H1 (cell line): Measurements from ENCODE around the gene BNIP5. TPM values are rescaled to one million over a fixed set of nuclear protein-coding genes. Genes with fewer than 3 reads are reported as not detected.

Experiments
- CTCF ChIA-PET: fragments of 300-600 bp; sonication (Branson Sonifier 250); formaldehyde crosslinking; loops from one replicate; lab custom pipeline; 2021; ENCODE audit not compliant: partially characterized antibody; lab: Charles Lee
- POLR2A ChIA-PET: fragments of 300-600 bp; sonication (Branson Sonifier 250); formaldehyde crosslinking; loops from one replicate; lab custom pipeline; 2021; ENCODE audit warnings: inconsistent platforms; ENCODE audit not compliant: partially characterized antibody; lab: Charles Lee
- DNase-seq, 2 experiments: peaks; one replicate each; pipeline versions ENCODE4 v3.0.0 to v3.0.0-alpha.2; 2010 to 2022; ENCODE audit warnings: low spot score in 2 of 2, low read depth in 1 of 2, mixed read lengths in 1 of 2
- FAIRE-seq: peaks from 2 replicates; lab custom pipeline; 2011; peaks lifted over from hg19 to GRCh38; lab: Jason Lieb, UNC
- H2AFZ ChIP-seq: 2 replicates; pipeline ENCODE4 v1.8.1; 2012; ENCODE audit warnings: low read length, inconsistent platforms
- H2AK5ac ChIP-seq: 2 replicates; pipeline ENCODE4 v1.6.1; 2013; ENCODE audit warnings: low read depth, low read length
- H2BK120ac ChIP-seq: replicated peaks from 2 replicates; pipeline ENCODE3; 2013; ENCODE audit warnings: low read depth, low read length, inconsistent platforms
- H2BK12ac ChIP-seq: 2 replicates; pipeline ENCODE4 v1.6.1; 2013; ENCODE audit warnings: low read depth, low read length
- H2BK15ac ChIP-seq: 2 replicates; pipeline ENCODE4 v1.6.1; 2013; ENCODE audit warnings: low read length
- H2BK20ac ChIP-seq: 2 replicates; pipeline ENCODE4 v1.6.1; 2013; ENCODE audit warnings: low read length
- H2BK5ac ChIP-seq: 2 replicates; pipeline ENCODE4 v1.6.1; 2013; ENCODE audit warnings: low read depth, low read length
- H3K14ac ChIP-seq: 2 replicates; pipeline ENCODE4 v1.6.1; 2013; ENCODE audit warnings: inconsistent platforms; ENCODE audit not compliant: insufficient read length
- H3K18ac ChIP-seq: 2 replicates; pipeline ENCODE4 v1.6.1; 2013; ENCODE audit warnings: low read length; ENCODE audit errors: extremely low read depth
- H3K23ac ChIP-seq: 2 replicates; pipeline ENCODE4 v1.6.1; 2013; ENCODE audit warnings: inconsistent platforms; ENCODE audit not compliant: insufficient read length
- H3K23me2 ChIP-seq: 2 replicates; pipeline ENCODE4 v1.6.1; 2013; ENCODE audit warnings: low read depth, low read length
- H3K27ac ChIP-seq: 2 replicates; pipeline ENCODE4 v1.6.1; 2011; ENCODE audit warnings: low read depth, low read length, inconsistent platforms
- H3K27me3 ChIP-seq, 4 experiments: replicated peaks in 1 of 4; 1 replicate in 1 of 4; 2 replicates in 3 of 4; pipeline versions ENCODE4 v1.6.1 to v1.8.1; 2011 to 2013; ENCODE audit warnings: low read length in 3 of 4, mild to moderate bottlenecking in 3 of 4, inconsistent platforms in 2 of 4, mixed read lengths in 2 of 4, moderate library complexity in 1 of 4; ENCODE audit not compliant: control insufficient read depth in 3 of 4, insufficient read depth in 3 of 4; ENCODE audit errors: extremely low read depth in 1 of 4
- H3K36me3 ChIP-seq, 4 experiments: 2 replicates each; pipeline versions ENCODE4 v1.6.1 to v1.8.1; 2011 to 2013; ENCODE audit warnings: mild to moderate bottlenecking in 4 of 4, low read length in 3 of 4, moderate library complexity in 2 of 4, control low read depth in 1 of 4, inconsistent platforms in 1 of 4; ENCODE audit not compliant: insufficient read depth in 4 of 4, control insufficient read depth in 2 of 4
- H3K4ac ChIP-seq: replicated peaks from 2 replicates; pipeline ENCODE3; 2013; ENCODE audit warnings: low read length, low read depth, mixed read lengths, inconsistent platforms; ENCODE audit not compliant: insufficient read length
- H3K4me1 ChIP-seq, 4 experiments: replicated peaks in 1 of 4; 1 replicate in 1 of 4; 2 replicates in 3 of 4; pipeline versions ENCODE4 v1.6.1 to v1.8.1; 2011 to 2013; ENCODE audit warnings: low read length in 3 of 4, inconsistent platforms in 2 of 4, mixed read lengths in 1 of 4; ENCODE audit not compliant: insufficient read depth in 4 of 4, control insufficient read depth in 3 of 4
- H3K4me2 ChIP-seq, 2 experiments: 2 replicates each; pipeline versions ENCODE4 v1.6.1 to v1.8.1; 2011 to 2013; ENCODE audit warnings: low read depth in 2 of 2, low read length in 2 of 2, control low read depth in 1 of 2, inconsistent platforms in 1 of 2, mild to moderate bottlenecking in 1 of 2; ENCODE audit not compliant: insufficient read depth in 1 of 2
- H3K4me3 ChIP-seq, 4 experiments: fragments of 200-600, 300-600 bp in 1 of 4; sonication (generic), shearing (Covaris generic), sonication (Bioruptor Twin) in 1 of 4; 2 replicates each; pipeline versions ENCODE4 v1.5.1 to v1.8.1; 2011 to 2016; ENCODE audit warnings: low read length in 4 of 4, low read depth in 3 of 4, control low read depth in 2 of 4, inconsistent platforms in 2 of 4, mild to moderate bottlenecking in 2 of 4, mixed read lengths in 1 of 4, moderate library complexity in 1 of 4; ENCODE audit not compliant: insufficient read depth in 2 of 4; ENCODE audit errors: extremely low read depth in 1 of 4
- H3K56ac ChIP-seq: replicated peaks from 2 replicates; pipeline ENCODE3; 2013; ENCODE audit warnings: low read depth, mild to moderate bottlenecking, mixed read lengths, low read length, inconsistent platforms; ENCODE audit not compliant: insufficient read length
- H3K79me1 ChIP-seq: 2 replicates; pipeline ENCODE4 v1.6.1; 2013; ENCODE audit warnings: low read depth, low read length, control low read depth
- H3K79me2 ChIP-seq, 2 experiments: 2 replicates each; pipeline versions ENCODE4 v1.6.1 to v1.8.1; 2012 to 2013; ENCODE audit warnings: low read length in 2 of 2, mild to moderate bottlenecking in 2 of 2, inconsistent platforms in 1 of 2; ENCODE audit not compliant: insufficient read depth in 2 of 2, control insufficient read depth in 1 of 2
- H3K9ac ChIP-seq, 4 experiments: replicated peaks in 1 of 4; 1 replicate in 1 of 4; 2 replicates in 3 of 4; pipeline versions ENCODE4 v1.6.1 to v1.8.1; 2011 to 2013; ENCODE audit warnings: low read depth in 3 of 4, low read length in 3 of 4, control low read depth in 2 of 4, mild to moderate bottlenecking in 2 of 4, moderate library complexity in 2 of 4, inconsistent platforms in 1 of 4; ENCODE audit errors: extremely low read depth in 1 of 4
- H3K9me3 ChIP-seq, 2 experiments: 2 replicates each; pipeline versions ENCODE4 v1.6.1 to v1.8.1; 2012 to 2013; ENCODE audit warnings: mild to moderate bottlenecking in 2 of 2, moderate library complexity in 2 of 2, control low read depth in 1 of 2, inconsistent platforms in 1 of 2, low read depth in 1 of 2, low read length in 1 of 2, mixed read lengths in 1 of 2; ENCODE audit not compliant: insufficient read depth in 2 of 2
- H4K20me1 ChIP-seq, 2 experiments: replicated peaks in 1 of 2; 2 replicates each; pipeline versions ENCODE3 to v1.8.1; 2011 to 2013; ENCODE audit warnings: inconsistent platforms in 2 of 2, low read length in 2 of 2, mild to moderate bottlenecking in 1 of 2; ENCODE audit not compliant: insufficient read depth in 2 of 2, control insufficient read depth in 1 of 2
- H4K5ac ChIP-seq: 2 replicates; pipeline ENCODE4 v1.6.1; 2013; ENCODE audit warnings: low read length, low read depth, mixed read lengths, inconsistent platforms; ENCODE audit not compliant: insufficient read length
- H4K8ac ChIP-seq: 2 replicates; pipeline ENCODE4 v1.8.0; 2013; ENCODE audit warnings: mild to moderate bottlenecking, moderate library complexity, low read length, inconsistent platforms; ENCODE audit not compliant: insufficient read depth; ENCODE audit errors: extremely low read depth
- H4K91ac ChIP-seq: replicated peaks from 2 replicates; pipeline ENCODE3; 2013; ENCODE audit warnings: low read length, mixed read lengths, inconsistent platforms; ENCODE audit not compliant: insufficient read length
- CBX5 ChIP-seq: fragments of 300-800, 300-1000 bp; sonication (generic); IDR thresholded peaks from 2 replicates; pipeline ENCODE4 v1.7.1; 2016; ENCODE audit warnings: antibody characterized with exemption, low read length, low read depth
- CHD1 ChIP-seq: IDR thresholded peaks from 2 replicates; pipeline ENCODE4 v1.6.1; 2012; ENCODE audit warnings: low read depth, low read length, improper control_type of control experiment
- GABPA ChIP-seq: IDR thresholded peaks from 2 replicates; pipeline ENCODE4 v1.6.1; 2011; ENCODE audit warnings: mild to moderate bottlenecking, low read length, moderate library complexity, borderline replicate concordance; ENCODE audit not compliant: insufficient read depth
- GTF2F1 ChIP-seq: IDR thresholded peaks from 2 replicates; pipeline ENCODE4 v1.6.1; 2012; ENCODE audit warnings: low read depth, low read length, improper control_type of control experiment, borderline replicate concordance
- PHF8 ChIP-seq: fragments of 200-600 bp; sonication (generic); conservative IDR thresholded peaks from 2 replicates; pipeline ENCODE4 v1.7.1; 2012; ENCODE audit warnings: low read depth, mild to moderate bottlenecking, inconsistent platforms, low read length, moderate library complexity
- RNF2 ChIP-seq: fragments of 200-900, 300-1000 bp; sonication (generic); IDR thresholded peaks from 2 replicates; pipeline ENCODE4 v1.7.1; 2016; ENCODE audit warnings: borderline replicate concordance, low read depth, mild to moderate bottlenecking, antibody characterized with exemption, low read length; ENCODE audit not compliant: poor library complexity, severe bottlenecking; ENCODE audit errors: missing control alignments
- SAP30 ChIP-seq: fragments of 300-600 bp; sonication (generic); IDR thresholded peaks from 2 replicates; pipeline ENCODE4 v1.7.1; 2012; ENCODE audit warnings: low read length, moderate library complexity, mild to moderate bottlenecking, inconsistent platforms; ENCODE audit not compliant: insufficient read depth, insufficient replicate concordance
- SIX5 ChIP-seq: IDR thresholded peaks from 2 replicates; pipeline ENCODE4 v1.6.1; 2011; ENCODE audit warnings: mild to moderate bottlenecking, low read depth, low read length
- SP2 ChIP-seq: IDR thresholded peaks from 2 replicates; pipeline ENCODE4 v1.6.1; 2012; ENCODE audit warnings: mild to moderate bottlenecking, low read length, inconsistent platforms
- YY1 ChIP-seq: IDR thresholded peaks from 2 replicates; pipeline ENCODE4 v1.6.1; 2011; ENCODE audit warnings: low read depth, mild to moderate bottlenecking, low read length
- WGBS, 2 experiments: shearing (Covaris generic) in 1 of 2; methylation state at CpG; one replicate each; pipeline versions ENCODE4 v1.1.6 to v1.1.7; 2013 to 2015; ENCODE audit warnings: low lambda C conversion rate in 2 of 2, mixed read lengths in 2 of 2, inconsistent platforms in 1 of 2, low coverage in 1 of 2, missing lambda C conversion rate in 1 of 2; ENCODE audit not compliant: insufficient replicate concordance in 2 of 2, insufficient coverage in 1 of 2, insufficient read length in 1 of 2; ENCODE audit errors: extremely low coverage in 1 of 2, missing lambda C conversion rate in 1 of 2; 5-methylcytosine and 5-hydroxymethylcytosine counted together
- polyA plus RNA-seq, 7 experiments: library from polyadenylated mRNA; depleted of rRNA in 3 of 7; stranded (reverse) in 5 of 7; unstranded in 2 of 7; fragments of >200 nt in 5 of 7; fragments of 200-250 nt in 2 of 7; gene quantifications; 1 replicate in 5 of 7; 2 replicates in 1 of 7; 4 replicates in 1 of 7; pipeline versions ENCODE4 v1.2.1 to v1.2.3, GENCODE V29; 2011 to 2013; ENCODE audit warnings: missing spikeins in 2 of 7, mixed read lengths in 2 of 7
- total RNA-seq: library from RNA; stranded (reverse); fragmentation: NEBNext Ultra II Directional; extraction: Animal tissue kit (Norgen Biotek cat#: 25700); gene quantifications from 2 replicates; pipeline ENCODE4 v1.2.1, GENCODE V29; 2021
- TF ChIP-seq, protein P1 (sequence below): IDR thresholded peaks from 2 replicates; pipeline ENCODE4 v1.6.1; 2012; ENCODE audit warnings: inconsistent platforms

Gene BNIP5
- total and polyA plus RNA-seq, 2 of the 8 experiments (the other 6 are each of a cell fraction or from before 2014, with no cell fraction given), result not detected

DNA sequence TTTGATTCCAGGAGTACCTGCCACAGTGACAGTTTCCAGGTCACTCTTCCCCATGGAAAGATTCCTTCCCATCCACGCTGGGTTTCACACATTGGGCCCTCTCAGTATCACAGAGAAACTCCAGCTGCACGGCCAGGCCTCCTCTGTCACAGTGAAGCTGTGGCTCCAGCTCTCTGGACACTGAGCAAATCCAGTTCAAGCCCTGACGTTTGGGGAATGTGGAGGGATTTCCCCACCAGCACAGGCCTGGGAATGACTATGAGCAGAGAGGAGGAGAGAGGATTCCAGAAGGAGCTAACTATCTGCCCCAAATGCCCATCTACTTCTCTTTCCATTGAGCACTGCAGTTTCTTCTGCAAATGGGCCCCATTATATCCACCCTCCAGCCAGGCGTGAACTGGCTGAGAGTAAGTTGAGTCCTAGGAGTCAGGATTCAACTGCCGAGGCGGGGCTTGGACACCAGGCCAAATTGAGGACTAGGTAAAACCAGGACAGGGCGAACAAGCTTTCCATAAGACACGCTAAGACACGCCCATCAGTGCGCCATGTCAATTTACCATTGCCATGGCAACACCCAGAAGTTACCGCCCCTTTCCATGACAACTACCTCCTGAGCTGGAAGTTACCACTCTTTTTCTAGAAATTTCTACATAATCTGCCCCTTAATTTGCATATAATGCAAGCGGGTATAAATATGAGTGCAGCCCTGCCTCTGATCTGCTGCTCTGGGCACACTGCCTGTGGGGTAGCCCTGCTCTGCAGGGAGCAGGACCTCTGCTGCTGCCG lies 9.2 kb upstream of the BNIP5 start:
- no peak for FAIRE-seq
- Histone ChIP-seq H3K18ac (no peak overlapping the region; the same call in 1 of the 2 replicates), H2BK20ac (no peak overlapping the region)
- TF ChIP-seq YY1 (no peak), PHF8 (no peak), RNF2 (no peak), SP2 (no peak), GTF2F1 (no peak), GABPA (no peak), SIX5 (no peak), SAP30 (no peak), CHD1 (no peak), CBX5 (no peak)
- TF ChIP-seq, protein P1, sequence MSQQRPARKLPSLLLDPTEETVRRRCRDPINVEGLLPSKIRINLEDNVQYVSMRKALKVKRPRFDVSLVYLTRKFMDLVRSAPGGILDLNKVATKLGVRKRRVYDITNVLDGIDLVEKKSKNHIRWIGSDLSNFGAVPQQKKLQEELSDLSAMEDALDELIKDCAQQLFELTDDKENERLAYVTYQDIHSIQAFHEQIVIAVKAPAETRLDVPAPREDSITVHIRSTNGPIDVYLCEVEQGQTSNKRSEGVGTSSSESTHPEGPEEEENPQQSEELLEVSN, result no peak

More for the DNA sequence above, 9.2 kb upstream of the BNIP5 start:
- H3K27ac ChIP-seq, result no peak overlapping the region
- no peak overlapping the region for H4K91ac ChIP-seq
- H2BK15ac ChIP-seq, result 0 out of 2 replicates have a peak overlapping the region, but pooled peaks have one; percentile 46
- no peak overlapping the region for H3K14ac ChIP-seq
- no peaks in the 10 kb centered on the region for H3K79me1 ChIP-seq
- ChIA-PET POLR2A (interaction anchor here (0.6 to 1.6 kb wide), 4 partner anchors 10 to 89 kb away, joined by 3 read pairs; no protein-coding TSS in a partner anchor), CTCF (interaction anchor here (0.6 to 4.0 kb wide), 7 partner anchors 12 to 778 kb away, joined by 3 to 47 read pairs (median 4); no protein-coding TSS in a partner anchor)
- H3K9ac ChIP-seq, result no peak overlapping the region
- H3K4me3 ChIP-seq, result no peak overlapping the region
- H3K4ac ChIP-seq, result no peak overlapping the region
- H3K9me3 ChIP-seq, result no peaks in the 10 kb centered on the region
- no peak overlapping the region for H2AK5ac ChIP-seq
- H3K4me2 ChIP-seq, result no peak overlapping the region
- no peaks in the 10 kb centered on the region; a peak in 2 of 7 replicates for H3K27me3 ChIP-seq
- H2BK120ac ChIP-seq, result no peak overlapping the region
- peak in 1 of 2 experiments; percentile 57 for DNase-seq
- H4K5ac ChIP-seq, result no peak overlapping the region
- no peaks in the 10 kb centered on the region for H4K20me1 ChIP-seq
- no peak overlapping the region for H4K8ac ChIP-seq
- no peak overlapping the region for H3K23ac ChIP-seq
- peaks cover under 1% of the 10 kb centered on the region; the same call in 1 of the 2 replicates for H3K23me2 ChIP-seq
- no peak overlapping the region for H2BK12ac ChIP-seq
- no peaks in the 10 kb centered on the region for H3K4me1 ChIP-seq
- no peak overlapping the region for H2BK5ac ChIP-seq
- no peaks in the 10 kb centered on the region for H3K79me2 ChIP-seq
- no peaks in the 10 kb centered on the region for H3K36me3 ChIP-seq
- no peak overlapping the region for H3K56ac ChIP-seq
- peak overlapping the region; percentile 30 for H2AFZ ChIP-seq
- 83% methylated on average over 12 of the region's 13 CpGs; no CpG with 5 or more reads in 1 of the 2 experiments for WGBS, 2 experiments
